Amygdala (tissue), 56 donors: ENCODE results near the gene CRYAB.
"Not testable (repeated sequence)": the region's sequence is repeated elsewhere in the genome, so short reads cannot be mapped to it uniquely, and the experiment has no call there.

Experiments used
- DNase-seq, 56 donors: peaks; one replicate each; lab custom pipeline; 2025; lab: John Stamatoyannopoulos, UW

Gene CRYAB

GRCh38 chr11:111910676-111911562 is 651 bp downstream of the CRYAB start:
- DNase-seq = peak in 51 of 56 donors; percentile 29 to 93 (median 77)

GRCh38 chr11:111909378-111909777 is 2.2 kb downstream of the CRYAB start:
- no peak for DNase-seq

GRCh38 chr11:111908639-111909305 is 2.8 kb downstream of the CRYAB start:
- peak in 1 of 56 donors; percentile 31 for DNase-seq

GRCh38 chr11:111906680-111907079 is 4.9 kb downstream of the CRYAB start:
- no peak for DNase-seq

- DNase-seq = no peak
These were observed 6.2 kb downstream of the CRYAB start for GRCh38 chr11:111905411-111905810.

- no peak for DNase-seq
These were observed 24.7 kb downstream of the CRYAB start for GRCh38 chr11:111886844-111887243.

GRCh38 chr11:111886032-111886431 is 25.5 kb downstream of the CRYAB start:
- DNase-seq = no peak

- not testable (repeated sequence) for DNase-seq
These were observed 26.5 kb downstream of the CRYAB start for GRCh38 chr11:111885053-111885452.

- peak in 7 of 56 donors; percentile 4 to 13 (median 7) for DNase-seq
These were observed 29.4 kb downstream of the CRYAB start for GRCh38 chr11:111882202-111882601.

- no peak for DNase-seq
These were observed 32.0 kb downstream of the CRYAB start for GRCh38 chr11:111879637-111879960.

GRCh38 chr11:111878849-111879636 is 32.5 kb downstream of the CRYAB start, which contains the start of the genes CFAP68 and FDXACB1:
Gene CFAP68, plus strand, starts transcription at chr11:111879541. Its CDS starts 20 bp downstream, at chr11:111879561.
Gene FDXACB1, minus strand, starts transcription at chr11:111879165. Its CDS starts 33 bp downstream, at chr11:111879132.
- peak; percentile 41 to 98 (median 94) for DNase-seq

- DNase-seq = peak in 1 of 56 donors; percentile 56
These were observed 33.2 kb downstream of the CRYAB start for GRCh38 chr11:111878385-111878848.

- DNase-seq = no peak
These were observed 39.8 kb downstream of the CRYAB start for GRCh38 chr11:111871693-111872161.

GRCh38 chr11:111870886-111871692 is 40.5 kb downstream of the CRYAB start, which contains the start of gene ALG9:
Gene ALG9, minus strand, starts transcription at chr11:111871581. Its CDS starts 99 bp downstream, at chr11:111871482.
- peak in 53 of 56 donors; percentile 5 to 90 (median 66) for DNase-seq

GRCh38 chr11:111870522-111870885 is 41.1 kb downstream of the CRYAB start:
- no peak for DNase-seq

- no peak for DNase-seq
These were observed 41.5 kb downstream of the CRYAB start for GRCh38 chr11:111870113-111870512.

GRCh38 chr11:111860257-111860656 is 51.3 kb downstream of the CRYAB start:
- no peak for DNase-seq
